Activated naive CD8-positive, alpha-beta T cell treated with anti-CD3 and anti-CD28 coated beads, Interleukin-2, amount 10 ng/mL, durations not matched to agents 7 days and 5 days (primary cell): ENCODE measurements around the gene CSNK1G2. TPM values are rescaled to one million over a fixed set of nuclear protein-coding genes. Genes with fewer than 3 reads are reported as not detected.

Source experiments
- ATAC-seq: fragments of 150-1000 bp; cut with Tn5 transposase; one replicate; pipeline ENCODE4 v1.10.0; 2021; ENCODE audit warnings: low read depth, moderate library complexity
- POLR2A ChIA-PET: fragments of 350-600 bp; sonication (Branson Sonifier 250); formaldehyde crosslinking; loops from one replicate; lab custom pipeline; 2021; ENCODE audit warnings: antibody characterized with exemption; lab: Charles Lee
- DNase-seq: peaks from one replicate; pipeline ENCODE4 v3.0.0; 2021
- H3K27ac Mint-ChIP-seq: one replicate; pipeline ENCODE4 v1.8.0; 2022; ENCODE audit warnings: mild to moderate bottlenecking, mixed read lengths
- H3K27me3 Mint-ChIP-seq: one replicate; pipeline ENCODE4 v1.8.0; 2022; ENCODE audit warnings: mild to moderate bottlenecking, moderate library complexity, mixed read lengths
- H3K36me3 Mint-ChIP-seq: one replicate; pipeline ENCODE4 v1.8.0; 2021; ENCODE audit warnings: mild to moderate bottlenecking, mixed read lengths
- H3K4me1 Mint-ChIP-seq: one replicate; pipeline ENCODE4 v1.8.0; 2021; ENCODE audit warnings: mixed read lengths
- H3K4me3 Mint-ChIP-seq: one replicate; pipeline ENCODE4 v1.8.0; 2022; ENCODE audit warnings: mild to moderate bottlenecking, moderate library complexity, mixed read lengths
- H3K9me3 Mint-ChIP-seq: one replicate; pipeline ENCODE4 v1.8.0; 2021; ENCODE audit warnings: mixed read lengths
- total RNA-seq, 2 experiments: library from RNA; stranded (reverse); gene quantifications; one replicate each; pipeline ENCODE4 v1.2.3, GENCODE V29; 2021

The CSNK1G2 gene
- total RNA-seq, 2 experiments from 2014 or later = 127 to 134 TPM

DNA sequence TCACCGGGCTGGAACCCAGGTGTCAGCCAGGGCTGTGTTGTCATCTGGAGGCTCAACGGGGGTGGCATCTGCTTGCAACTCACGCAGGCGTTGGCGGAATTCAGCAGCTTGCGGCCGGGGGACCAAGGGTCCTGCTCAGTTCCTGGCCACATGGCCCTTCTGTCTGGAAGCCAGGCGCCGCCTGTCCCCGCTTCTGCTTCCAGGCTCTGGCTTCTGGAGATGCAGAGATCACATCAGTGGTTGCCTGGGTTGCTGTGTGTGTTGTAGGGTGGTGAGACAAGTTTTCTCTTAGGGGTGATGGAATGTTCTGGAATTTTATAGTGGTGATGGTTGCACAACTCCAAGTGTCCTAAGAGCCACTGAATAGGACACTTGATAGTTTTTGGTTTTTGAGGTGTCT is 30.8 kb upstream of the CSNK1G2 start:
- no peak overlapping the region for H3K4me3 Mint-ChIP-seq
- H3K27ac Mint-ChIP-seq = peak overlapping the region; percentile 43
- DNase-seq (no peak), ATAC-seq (no peak)
- no peaks in the 10 kb centered on the region for H3K27me3 Mint-ChIP-seq
- H3K9me3 Mint-ChIP-seq = no peaks in the 10 kb centered on the region
- POLR2A ChIA-PET = interaction anchor here (0.7 kb wide), 1 partner anchor 38 kb away, joined by 5 read pairs; no protein-coding TSS in a partner anchor
- peaks cover 2% of the 10 kb centered on the region for H3K36me3 Mint-ChIP-seq
- peaks cover 23% of the 10 kb centered on the region for H3K4me1 Mint-ChIP-seq

DNA sequence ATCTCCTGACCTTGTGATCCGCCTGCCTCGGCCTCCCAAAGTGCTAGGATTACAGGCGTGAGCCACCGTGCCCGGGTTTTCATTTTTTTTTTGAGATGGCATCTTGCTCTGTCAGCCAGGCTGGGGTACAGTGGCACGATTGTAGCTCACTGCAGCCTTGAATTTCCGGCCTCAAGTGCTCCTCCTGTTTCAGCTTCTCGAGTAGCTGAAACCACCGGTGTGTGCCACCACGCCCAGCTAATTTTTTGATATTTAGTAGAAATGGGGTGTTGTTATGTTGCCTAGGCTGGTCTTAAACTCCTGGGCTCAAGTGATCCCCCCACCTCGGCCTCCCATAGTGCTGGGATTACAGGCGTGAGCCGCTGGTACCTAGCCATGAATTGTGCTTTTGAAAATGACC is 29.9 kb upstream of the CSNK1G2 start:
- no peak overlapping the region for H3K27ac Mint-ChIP-seq
- peaks cover 18% of the 10 kb centered on the region for H3K4me1 Mint-ChIP-seq
- no peak for ATAC-seq
- no peak overlapping the region for H3K4me3 Mint-ChIP-seq
- DNase-seq = no peak
- POLR2A ChIA-PET = interaction anchor here (0.7 kb wide), 1 partner anchor 39 kb away, joined by 5 read pairs; no protein-coding TSS in a partner anchor
- no peaks in the 10 kb centered on the region for H3K27me3 Mint-ChIP-seq
- H3K9me3 Mint-ChIP-seq = no peaks in the 10 kb centered on the region
- H3K36me3 Mint-ChIP-seq = peaks cover 2% of the 10 kb centered on the region

DNA sequence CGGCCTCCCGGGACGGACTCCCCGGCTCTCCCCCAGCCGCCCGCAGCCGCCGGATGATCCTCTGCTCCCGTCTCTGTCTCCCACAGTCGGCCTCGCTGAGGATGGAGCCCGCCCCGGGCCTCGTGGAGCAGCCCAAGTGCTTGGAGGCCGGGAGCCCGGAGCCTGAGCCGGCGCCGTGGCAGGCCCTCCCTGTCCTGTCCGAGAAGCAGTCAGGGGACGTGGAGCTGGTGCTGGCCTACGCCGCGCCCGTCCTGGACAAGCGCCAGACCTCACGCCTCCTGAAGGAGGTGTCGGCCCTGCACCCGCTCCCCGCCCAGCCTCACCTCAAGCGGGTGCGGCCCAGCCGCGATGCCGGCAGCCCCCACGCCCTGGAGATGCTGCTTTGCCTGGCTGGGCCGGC is 29.0 kb upstream of the CSNK1G2 start:
- H3K27ac Mint-ChIP-seq = no peak overlapping the region
- H3K27me3 Mint-ChIP-seq = no peaks in the 10 kb centered on the region
- DNase-seq (no peak), ATAC-seq (no peak)
- H3K4me1 Mint-ChIP-seq = peaks cover 18% of the 10 kb centered on the region
- peaks cover 2% of the 10 kb centered on the region for H3K36me3 Mint-ChIP-seq
- no peak overlapping the region for H3K4me3 Mint-ChIP-seq
- POLR2A ChIA-PET = no interaction called here
- no peaks in the 10 kb centered on the region for H3K9me3 Mint-ChIP-seq

DNA sequence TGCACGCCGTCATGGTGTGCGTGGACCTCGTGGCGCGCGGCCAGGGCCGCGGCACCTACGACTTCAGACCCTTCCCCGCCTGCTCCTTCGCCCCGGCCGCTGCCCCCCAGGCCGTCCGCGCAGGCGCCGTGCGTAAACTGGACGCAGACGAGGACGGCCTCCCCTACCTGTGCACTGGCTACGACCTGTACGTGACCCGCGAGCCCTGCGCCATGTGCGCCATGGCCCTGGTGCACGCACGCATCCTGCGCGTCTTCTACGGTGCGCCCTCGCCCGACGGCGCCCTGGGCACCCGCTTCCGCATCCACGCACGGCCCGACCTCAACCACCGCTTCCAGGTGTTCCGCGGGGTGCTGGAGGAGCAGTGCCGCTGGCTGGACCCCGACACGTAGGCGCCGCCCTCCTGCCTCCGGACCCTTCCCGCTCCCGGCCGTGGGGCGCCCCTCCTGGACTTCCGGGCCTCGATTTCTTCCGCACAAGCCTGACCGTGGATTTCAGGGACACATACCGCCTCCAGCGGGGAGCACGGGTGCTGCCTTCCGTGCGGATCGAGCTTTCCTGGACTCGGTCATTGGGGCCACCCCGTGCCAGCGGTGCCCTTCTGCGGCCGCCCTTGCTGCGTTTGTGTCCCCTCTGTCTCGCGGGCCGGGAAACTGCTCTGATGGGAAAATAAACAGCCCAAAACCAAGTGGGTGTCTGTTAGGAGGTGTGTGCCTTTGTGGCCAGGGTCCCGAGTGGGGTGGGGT is 28.0 kb upstream of the CSNK1G2 start:
- POLR2A ChIA-PET = no interaction called here
- Mint-ChIP-seq H3K9me3 (no peaks in the 10 kb centered on the region), H3K4me3 (no peak overlapping the region)

GRCh38 chr19:1913781-1914577 is 27.0 kb upstream of the CSNK1G2 start:
- H3K4me3 Mint-ChIP-seq = no peak overlapping the region
- H3K27me3 Mint-ChIP-seq = no peaks in the 10 kb centered on the region
- peaks cover 13% of the 10 kb centered on the region for H3K4me1 Mint-ChIP-seq
- ATAC-seq (no peak), DNase-seq (no peak)
- H3K9me3 Mint-ChIP-seq = no peaks in the 10 kb centered on the region
- H3K27ac Mint-ChIP-seq = no peak overlapping the region
- POLR2A ChIA-PET = interaction anchor here (1.0 kb wide), 1 partner anchor 17 kb away, joined by 3 read pairs; no protein-coding TSS in a partner anchor
- H3K36me3 Mint-ChIP-seq = peaks cover 6% of the 10 kb centered on the region

More for the DNA sequence above, 28.0 kb upstream of the CSNK1G2 start:
- DNase-seq (no peak), ATAC-seq (no peak)
- peaks cover 2% of the 10 kb centered on the region for H3K36me3 Mint-ChIP-seq
- H3K4me1 Mint-ChIP-seq = peaks cover 18% of the 10 kb centered on the region
- no peak overlapping the region for H3K27ac Mint-ChIP-seq
- no peaks in the 10 kb centered on the region for H3K27me3 Mint-ChIP-seq

DNA sequence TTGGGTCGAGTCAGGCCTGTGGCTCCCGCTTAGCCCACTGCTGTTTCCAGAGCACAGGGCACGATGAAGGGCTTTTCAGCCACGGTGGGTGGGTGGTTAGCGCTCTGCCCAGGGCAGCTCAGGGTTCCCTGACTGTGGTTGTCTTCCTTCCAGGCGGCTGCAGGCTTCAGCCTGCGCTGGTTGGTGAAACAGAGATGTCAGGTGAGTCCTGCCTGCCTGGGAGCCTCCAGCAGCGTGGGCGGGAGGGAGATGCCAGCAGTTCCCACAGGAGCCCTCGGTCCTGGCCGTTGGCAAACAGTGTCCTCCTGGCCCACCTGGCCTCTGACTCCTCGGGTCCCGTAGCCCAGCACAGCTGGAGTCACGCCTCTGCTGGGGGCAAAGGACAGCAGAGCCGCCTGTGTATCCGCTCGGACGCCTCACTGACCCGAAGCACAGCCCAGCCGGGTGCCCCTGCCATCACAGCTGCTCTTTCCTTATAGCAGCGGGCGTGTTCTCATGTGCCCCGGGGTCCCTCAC is 26.1 kb upstream of the CSNK1G2 start:
- H3K27ac Mint-ChIP-seq = no peak overlapping the region
- POLR2A ChIA-PET = interaction anchor here (1.0 kb wide), 1 partner anchor 18 kb away, joined by 3 read pairs; no protein-coding TSS in a partner anchor
- H3K36me3 Mint-ChIP-seq = peaks cover 6% of the 10 kb centered on the region
- peaks cover 5% of the 10 kb centered on the region for H3K4me1 Mint-ChIP-seq
- no peaks in the 10 kb centered on the region for H3K27me3 Mint-ChIP-seq
- H3K9me3 Mint-ChIP-seq = no peaks in the 10 kb centered on the region
- no peak for DNase-seq
- H3K4me3 Mint-ChIP-seq = no peak overlapping the region
- ATAC-seq = no peak

GRCh38 chr19:1917146-1917545 is 23.8 kb upstream of the CSNK1G2 start:
- POLR2A ChIA-PET = interaction anchor here (0.6 kb wide), 1 partner anchor 13 kb away, joined by 3 read pairs; no protein-coding TSS in a partner anchor
- no peak for ATAC-seq
- H3K4me1 Mint-ChIP-seq = no peaks in the 10 kb centered on the region
- DNase-seq = no peak
- H3K27ac Mint-ChIP-seq = no peak overlapping the region
- no peaks in the 10 kb centered on the region for H3K9me3 Mint-ChIP-seq
- peaks cover 4% of the 10 kb centered on the region for H3K36me3 Mint-ChIP-seq
- H3K4me3 Mint-ChIP-seq = no peak overlapping the region
- H3K27me3 Mint-ChIP-seq = no peaks in the 10 kb centered on the region

- no peaks in the 10 kb centered on the region for H3K27me3 Mint-ChIP-seq
- POLR2A ChIA-PET = no interaction called here
- H3K4me1 Mint-ChIP-seq = no peaks in the 10 kb centered on the region
- no peaks in the 10 kb centered on the region for H3K9me3 Mint-ChIP-seq
- H3K36me3 Mint-ChIP-seq = peaks cover 4% of the 10 kb centered on the region
- H3K4me3 Mint-ChIP-seq = no peak overlapping the region
- ATAC-seq (peak; percentile 9), DNase-seq (no peak)
- no peak overlapping the region for H3K27ac Mint-ChIP-seq
Observed at GRCh38 chr19:1917926-1918325, 23.0 kb upstream of the CSNK1G2 start.

GRCh38 chr19:1918975-1919374 is 22.0 kb upstream of the CSNK1G2 start:
- Mint-ChIP-seq H3K4me1 (no peaks in the 10 kb centered on the region), H3K9me3 (no peaks in the 10 kb centered on the region), H3K27ac (no peak overlapping the region), H3K27me3 (no peaks in the 10 kb centered on the region), H3K36me3 (peaks cover 4% of the 10 kb centered on the region), H3K4me3 (no peak overlapping the region)
- no peak for DNase-seq
- POLR2A ChIA-PET = no interaction called here
- ATAC-seq = no peak

DNA sequence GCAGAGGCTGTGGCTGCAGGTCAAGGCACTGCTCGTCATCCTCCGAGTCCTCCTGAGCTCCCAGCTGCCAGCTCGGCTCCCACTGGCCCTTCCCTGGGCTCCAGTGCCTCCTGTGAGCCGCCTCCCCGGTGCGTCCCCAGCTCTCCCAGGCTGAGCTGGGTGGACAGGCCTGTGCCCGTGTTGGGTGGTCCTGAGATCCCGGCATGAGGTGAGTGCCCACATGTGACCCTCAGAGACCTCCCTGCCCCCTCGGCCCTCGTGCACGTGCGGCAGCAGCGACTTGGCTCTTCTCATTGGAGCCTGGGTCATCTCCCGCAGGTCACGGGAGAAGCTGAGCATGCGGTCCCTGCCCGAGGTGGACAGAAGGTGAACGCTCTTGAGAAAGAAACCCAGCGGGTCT is 20.3 kb upstream of the CSNK1G2 start:
- POLR2A ChIA-PET = no interaction called here
- no peak for DNase-seq
- Mint-ChIP-seq H3K36me3 (peaks cover 4% of the 10 kb centered on the region), H3K4me1 (no peaks in the 10 kb centered on the region), H3K4me3 (no peak overlapping the region), H3K9me3 (no peaks in the 10 kb centered on the region), H3K27me3 (no peaks in the 10 kb centered on the region), H3K27ac (no peak overlapping the region)
- ATAC-seq = no peak

- H3K9me3 Mint-ChIP-seq = no peaks in the 10 kb centered on the region
- peaks cover 4% of the 10 kb centered on the region for H3K36me3 Mint-ChIP-seq
- no peak for ATAC-seq
- H3K27ac Mint-ChIP-seq = no peak overlapping the region
- no peak for DNase-seq
- H3K4me3 Mint-ChIP-seq = no peak overlapping the region
- no peaks in the 10 kb centered on the region for H3K4me1 Mint-ChIP-seq
- POLR2A ChIA-PET = no interaction called here
- peaks cover under 1% of the 10 kb centered on the region for H3K27me3 Mint-ChIP-seq
Observed at GRCh38 chr19:1921326-1921725, 19.6 kb upstream of the CSNK1G2 start.

DNA sequence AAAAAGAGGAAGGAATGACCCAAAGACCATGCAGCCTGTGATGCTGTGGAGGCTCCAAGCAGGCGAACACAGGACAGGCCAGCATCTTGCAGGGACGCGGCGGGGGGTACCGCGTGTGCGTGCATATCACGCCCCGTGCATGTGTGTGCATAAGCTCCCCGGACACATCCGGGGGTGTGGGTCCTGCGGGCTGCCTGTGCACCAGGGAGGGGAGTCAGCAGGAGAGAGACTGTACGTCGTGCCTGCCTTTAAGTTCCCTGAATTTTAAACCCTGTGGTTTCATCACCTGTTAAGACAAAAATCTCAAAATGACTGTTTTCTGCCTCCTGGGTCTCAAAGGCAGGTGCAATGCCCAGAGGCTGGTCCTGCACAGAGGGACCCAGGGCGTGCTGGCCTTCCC is 19.1 kb upstream of the CSNK1G2 start:
- Mint-ChIP-seq H3K27me3 (peaks cover 2% of the 10 kb centered on the region), H3K4me3 (no peak overlapping the region)
- ATAC-seq = no peak

GRCh38 chr19:1922803-1923202 is 18.2 kb upstream of the CSNK1G2 start:
- H3K36me3 Mint-ChIP-seq = peaks cover 4% of the 10 kb centered on the region
- POLR2A ChIA-PET = no interaction called here
- H3K27me3 Mint-ChIP-seq = peaks cover 2% of the 10 kb centered on the region
- no peaks in the 10 kb centered on the region for H3K9me3 Mint-ChIP-seq
- H3K27ac Mint-ChIP-seq = no peak overlapping the region
- DNase-seq = no peak
- H3K4me1 Mint-ChIP-seq = peaks cover 6% of the 10 kb centered on the region
- no peak for ATAC-seq
- no peak overlapping the region for H3K4me3 Mint-ChIP-seq

More for the DNA sequence above, 19.1 kb upstream of the CSNK1G2 start:
- DNase-seq = no peak
- H3K27ac Mint-ChIP-seq = no peak overlapping the region
- POLR2A ChIA-PET = no interaction called here
- no peaks in the 10 kb centered on the region for H3K9me3 Mint-ChIP-seq
- H3K4me1 Mint-ChIP-seq = no peaks in the 10 kb centered on the region
- peaks cover 4% of the 10 kb centered on the region for H3K36me3 Mint-ChIP-seq
